GM19452 (cell line): ENCODE data around the gene TMEM225B.
"Not testable (repeated sequence)": the region's sequence is repeated elsewhere in the genome, so short reads cannot be mapped to it uniquely, and the experiment has no call there.

Source experiments
- ATAC-seq: cut with Tn5 transposase; IDR thresholded peaks from one replicate; pipeline ENCODE4 v1.9.1; 2021; ENCODE audit not compliant: unreplicated experiment

The TMEM225B gene

GRCh38 chr7:99623091-99623693 lies 25.1 kb downstream of the TMEM225B start:
- ATAC-seq, result no peak

- ATAC-seq, result no peak
Measured at GRCh38 chr7:99623702-99624447, 25.8 kb downstream of the TMEM225B start.

- no peak for ATAC-seq
Measured at GRCh38 chr7:99624484-99624883, 26.4 kb downstream of the TMEM225B start.

- ATAC-seq, result no peak
Measured at GRCh38 chr7:99625321-99625720, 27.3 kb downstream of the TMEM225B start.

- no peak for ATAC-seq
Measured at GRCh38 chr7:99625961-99626360, 27.9 kb downstream of the TMEM225B start.

GRCh38 chr7:99626661-99627060 lies 28.6 kb downstream of the TMEM225B start:
- ATAC-seq, result no peak

- no peak for ATAC-seq
Measured at GRCh38 chr7:99627513-99627912, 29.4 kb downstream of the TMEM225B start.

- no peak for ATAC-seq
Measured at GRCh38 chr7:99628471-99629465, 30.7 kb downstream of the TMEM225B start.

GRCh38 chr7:99629643-99630042 lies 31.6 kb downstream of the TMEM225B start:
- no peak for ATAC-seq

GRCh38 chr7:99631295-99632109 lies 33.4 kb downstream of the TMEM225B start:
- no peak for ATAC-seq

GRCh38 chr7:99637414-99637813 lies 39.3 kb downstream of the TMEM225B start:
- not testable (repeated sequence) for ATAC-seq

GRCh38 chr7:99638731-99639130 lies 40.7 kb downstream of the TMEM225B start:
- no peak for ATAC-seq

- ATAC-seq, result no peak
Measured at GRCh38 chr7:99639267-99639666, 41.2 kb downstream of the TMEM225B start.

GRCh38 chr7:99642027-99642426 lies 44.0 kb downstream of the TMEM225B start:
- ATAC-seq, result no peak

GRCh38 chr7:99643464-99643863 lies 45.4 kb downstream of the TMEM225B start:
- ATAC-seq, result no peak

- ATAC-seq, result no peak
Measured at GRCh38 chr7:99644431-99644830, 46.4 kb downstream of the TMEM225B start.

GRCh38 chr7:99645590-99645989 lies 47.5 kb downstream of the TMEM225B start:
- no peak for ATAC-seq

GRCh38 chr7:99648843-99649242 lies 50.8 kb downstream of the TMEM225B start:
- ATAC-seq, result no peak

GRCh38 chr7:99651290-99651689 lies 53.2 kb downstream of the TMEM225B start:
- no peak for ATAC-seq

- ATAC-seq, result no peak
Measured at GRCh38 chr7:99652671-99653070, 54.6 kb downstream of the TMEM225B start.

GRCh38 chr7:99653269-99653668 lies 55.2 kb downstream of the TMEM225B start:
- ATAC-seq, result not testable (repeated sequence)
